K562 (cell line): ENCODE measurements around the gene EBI3. TPM values are rescaled to one million over a fixed set of nuclear protein-coding genes. Genes with fewer than 3 reads are reported as not detected.

ENCODE experiments used
- ADNP ChIP-seq: fragments of 200-800 bp; sonication (Bioruptor generic); IDR thresholded peaks from 2 replicates; pipeline ENCODE4 v1.6.1; 2016; ENCODE audit warnings: missing genetic modification characterization, missing compliant biosample characterization
- CBX1 ChIP-seq: sonication (generic); IDR thresholded peaks from 2 replicates; pipeline ENCODE4 v1.6.1; 2016; ENCODE audit warnings: antibody characterized with exemption, low read depth, mild to moderate bottlenecking
- CCAR2 ChIP-seq: fragments of 200-400 bp; formaldehyde crosslinking; IDR thresholded peaks from 2 replicates; pipeline ENCODE4 v1.6.1; 2017; ENCODE audit warnings: mild to moderate bottlenecking, low read depth, low read length
- CGGBP1 ChIP-seq: fragments of 250-450 bp; sonication (Bioruptor Pico); IDR thresholded peaks from 2 replicates; pipeline ENCODE4 v1.9.0; 2021; ENCODE audit warnings: mild to moderate bottlenecking
- CHAMP1 ChIP-seq: fragments of 450-650 bp; IDR thresholded peaks from 2 replicates; pipeline ENCODE4 v1.6.1; 2016; ENCODE audit warnings: mild to moderate bottlenecking
- DLX4 ChIP-seq: fragments of 250-450 bp; sonication (Bioruptor Pico); IDR thresholded peaks from 2 replicates; pipeline ENCODE4 v1.6.1; 2021; ENCODE audit warnings: mild to moderate bottlenecking
- ELK1 ChIP-seq: sonication (generic); formaldehyde crosslinking; IDR thresholded peaks from 2 replicates; pipeline ENCODE4 v1.8.1; 2022; ENCODE audit warnings: missing genetic modification reagents
- KDM4B ChIP-seq, 2 experiments: fragments of 450-650 bp in 1 of 2; sonication (generic) in 1 of 2; IDR thresholded peaks; 2 replicates each; pipeline ENCODE4 v1.6.1; 2016 to 2017; ENCODE audit warnings: borderline replicate concordance in 2 of 2, antibody characterized with exemption in 1 of 2, low read depth in 1 of 2, mild to moderate bottlenecking in 1 of 2
- NCOA6 ChIP-seq: fragments of 450-650 bp; IDR thresholded peaks from 2 replicates; pipeline ENCODE4 v1.6.1; 2017; ENCODE audit warnings: mild to moderate bottlenecking
- NR2C1 ChIP-seq, 2 experiments: fragments of 450-650 bp; IDR thresholded peaks; 2 replicates each; pipeline ENCODE4 v1.6.1; 2017; ENCODE audit warnings: mild to moderate bottlenecking in 2 of 2, antibody characterized with exemption in 1 of 2, inconsistent platforms in 1 of 2, missing compliant biosample characterization in 1 of 2, missing genetic modification characterization in 1 of 2
- NUFIP1 ChIP-seq: fragments of 450-650 bp; IDR thresholded peaks from 2 replicates; pipeline ENCODE4 v1.6.1; 2018; ENCODE audit not compliant: partially characterized antibody
- PHF20 ChIP-seq: fragments of 450-650 bp; IDR thresholded peaks from 2 replicates; pipeline ENCODE4 v1.6.1; 2018; ENCODE audit not compliant: partially characterized antibody
- PHF8 ChIP-seq: fragments of 200-600 bp; sonication (generic); IDR thresholded peaks from 2 replicates; pipeline ENCODE4 v1.6.1; 2012; ENCODE audit warnings: mixed run types, mild to moderate bottlenecking, inconsistent platforms, low read length, moderate library complexity, borderline replicate concordance
- POLR2AphosphoS2 ChIP-seq: IDR thresholded peaks from 2 replicates; pipeline ENCODE4 v1.6.1; 2012; ENCODE audit warnings: low read length, improper control_type of control experiment
- RUNX1 ChIP-seq: sonication (generic); IDR thresholded peaks from 2 replicates; pipeline ENCODE4 v1.6.1; 2016; ENCODE audit warnings: antibody characterized with exemption, low read depth
- SOX6 ChIP-seq: fragments of 450-650 bp; IDR thresholded peaks from 2 replicates; pipeline ENCODE4 v1.6.1; 2014; ENCODE audit warnings: mild to moderate bottlenecking
- ZBTB1 ChIP-seq: sonication (generic); formaldehyde crosslinking; IDR thresholded peaks from 2 replicates; pipeline ENCODE4 v1.8.1; 2023; ENCODE audit warnings: missing genetic modification reagents, low read depth, mild to moderate bottlenecking, borderline replicate concordance
- ZBTB2 ChIP-seq: fragments of 450-650 bp; IDR thresholded peaks from 2 replicates; pipeline ENCODE4 v1.6.1; 2016; ENCODE audit warnings: antibody characterized with exemption
- ZEB2 ChIP-seq: fragments of 450-650 bp; IDR thresholded peaks from 2 replicates; pipeline ENCODE4 v1.6.1; 2016
- ZNF217 ChIP-seq: sonication (generic); formaldehyde crosslinking; IDR thresholded peaks from 2 replicates; pipeline ENCODE4 v1.8.0; 2022; ENCODE audit warnings: mild to moderate bottlenecking, missing genetic modification reagents
- ZNF384 ChIP-seq: IDR thresholded peaks from 2 replicates; pipeline ENCODE4 v1.6.1; 2012; ENCODE audit warnings: low read depth, low read length, improper control_type of control experiment
- polyA plus RNA-seq, 8 experiments: library from polyadenylated mRNA; depleted of rRNA in 4 of 8; stranded (reverse) in 5 of 8; unstranded in 3 of 8; fragments of >200 nt; fragmentation: Nextera tagmentation in 2 of 8; fragmentation: Illumina TruSeq in 1 of 8; extraction: Ambion mirVana in 2 of 8; extraction: Trizol in 1 of 8; gene quantifications; 2 replicates each; pipeline versions ENCODE4 v1.2.1 to v1.2.3, GENCODE V29; 2011 to 2014; ENCODE audit warnings: inconsistent platforms in 1 of 8, missing spikeins in 1 of 8
- total RNA-seq, 7 experiments: library from RNA; depleted of rRNA in 6 of 7; stranded (reverse); fragments of >200 nt in 6 of 7; fragmentation: Illumina TruSeq in 2 of 7; extraction: Trizol in 2 of 7; gene quantifications; 2 replicates each; pipeline versions ENCODE4 v1.2.1 to v1.2.3, GENCODE V29; 2011 to 2021; ENCODE audit warnings: low replicate concordance in 1 of 7

The EBI3 gene
- total and polyA plus RNA-seq, 9 of the 15 experiments (the other 6 are each of a cell fraction or from before 2014, with no cell fraction given): 0.08 to 0.35 (median 0.22) TPM; not detected in 6

GRCh38 chr19:4246767-4247593, 17.7 kb downstream of the EBI3 start, which contains the start of gene YJU2 (continued):
- TF ChIP-seq ZNF384 (peak; percentile 95), NCOA6 (peak; percentile 54; the same call in 1 of the 2 replicates), NUFIP1 (no peak), SOX6 (peak; percentile 57; the same call in 1 of the 2 replicates), ZBTB2 (no peak), ZEB2 (peak; percentile 99), ZBTB1 (CRISPR knock-in tag) (no peak), CCAR2 (no peak), ADNP (no peak), POLR2AphosphoS2 (no peak), ZNF217 (CRISPR knock-in tag) (no peak), CGGBP1 (0 out of 2 replicates have a peak, but pooled peaks have one; percentile 8), NR2C1 (IDR thresholded peaks at IDR 0.05) (peak; percentile 77), NR2C1 (tag; IDR thresholded peaks at IDR 0.05) (peak; percentile 70), ELK1 (CRISPR knock-in tag) (no peak), PHF8 (peak; percentile 91), CBX1 (no peak), DLX4 (CRISPR knock-in tag) (no peak), KDM4B (IDR thresholded peaks at IDR 0.05; ENCODE audit: borderline replicate concordance in 2 of 2, low read depth in 1 of 2) (0 out of 4 replicates have a peak, but pooled peaks of 1 of the 2 experiments have one; percentile 38), RUNX1 (no peak), PHF20 (peak; percentile 99), CHAMP1 (peak; percentile 49)
